ENCODE measurements around the gene LPCAT1.

GRCh38 chr5:1502737-1503120 is 21.0 kb downstream of the LPCAT1 start:
- no peak for TF ChIP-seq CTCF (conservative IDR thresholded peaks at IDR 0.05)
- TF ChIP-seq ZFX (IDR thresholded peaks at IDR 0.05), result no peak

All from C4-2B (cell line).